Endothelial cell of umbilical vein (primary cell): Measurements from ENCODE around the gene RAB1B.

ENCODE experiments used
- EZH2 ChIP-seq: IDR thresholded peaks from 2 replicates; pipeline ENCODE4 v1.6.1; 2012; ENCODE audit warnings: borderline replicate concordance, low read depth, mild to moderate bottlenecking, moderate library complexity, low read length, inconsistent platforms; ENCODE audit not compliant: severe bottlenecking
- FOS ChIP-seq: IDR thresholded peaks from 2 replicates; pipeline ENCODE4 v1.6.1; 2011; ENCODE audit warnings: mild to moderate bottlenecking, low read length, moderate library complexity, borderline replicate concordance; ENCODE audit not compliant: insufficient read depth
- GATA2 ChIP-seq: IDR thresholded peaks from 2 replicates; pipeline ENCODE4 v1.7.0; 2011; ENCODE audit warnings: low read depth, mild to moderate bottlenecking, moderate library complexity, mixed read lengths, low read length; ENCODE audit not compliant: insufficient read length, insufficient read depth
- JUN ChIP-seq: IDR thresholded peaks from 2 replicates; pipeline ENCODE4 v1.6.1; 2011; ENCODE audit warnings: borderline replicate concordance, low read depth; ENCODE audit not compliant: insufficient read length, insufficient read depth
- MYC ChIP-seq: IDR thresholded peaks from one replicate; pipeline ENCODE4 v1.6.1; 2011; ENCODE audit warnings: mild to moderate bottlenecking, low read depth, low read length
- POLR2A ChIP-seq: IDR thresholded peaks from 2 replicates; pipeline ENCODE4 v1.6.1; 2012; ENCODE audit warnings: low read depth, mild to moderate bottlenecking, control low read depth, low read length
- POLR2AphosphoS5 ChIP-seq: IDR thresholded peaks from 2 replicates; pipeline ENCODE4 v1.6.1; 2012; ENCODE audit warnings: low read depth, mild to moderate bottlenecking, control low read depth, low read length, moderate library complexity; ENCODE audit not compliant: insufficient read depth
- TF ChIP-seq, protein P1 (sequence below), 2 donors: IDR thresholded peaks; 1 replicate in 1 of 2; 2 replicates in 1 of 2; pipeline ENCODE4 v1.5.1; 2011; ENCODE audit warnings: low read length in 2 of 2, mild to moderate bottlenecking in 2 of 2, moderate library complexity in 2 of 2, control low read depth in 1 of 2, inconsistent platforms in 1 of 2, low read depth in 1 of 2; ENCODE audit not compliant: insufficient read depth in 1 of 2; ENCODE audit errors: extremely low read depth in 1 of 2
- TF ChIP-seq, protein P2 (sequence below): IDR thresholded peaks from 2 replicates; pipeline ENCODE4 v1.6.1; 2011; ENCODE audit not compliant: insufficient read depth, insufficient read length

DNA sequence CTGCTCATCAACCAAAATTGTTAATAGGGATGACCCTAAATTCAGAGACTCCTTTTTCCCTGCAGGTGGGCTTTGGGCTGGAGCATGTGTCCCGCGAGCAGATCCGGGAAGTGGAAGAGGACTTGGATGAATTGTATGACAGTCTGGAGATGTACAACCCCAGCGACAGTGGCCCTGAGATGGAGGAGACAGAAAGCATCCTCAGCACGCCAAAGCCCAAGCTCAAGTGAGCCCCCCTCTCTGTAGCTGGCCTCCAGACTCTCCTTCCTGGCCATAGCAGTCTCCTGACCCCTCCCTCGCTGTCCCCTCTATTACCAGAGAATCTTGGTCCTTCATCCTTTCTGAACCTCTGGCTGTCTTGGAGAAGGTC is 47.9 kb upstream of the RAB1B start:
- TF ChIP-seq, protein P1, sequence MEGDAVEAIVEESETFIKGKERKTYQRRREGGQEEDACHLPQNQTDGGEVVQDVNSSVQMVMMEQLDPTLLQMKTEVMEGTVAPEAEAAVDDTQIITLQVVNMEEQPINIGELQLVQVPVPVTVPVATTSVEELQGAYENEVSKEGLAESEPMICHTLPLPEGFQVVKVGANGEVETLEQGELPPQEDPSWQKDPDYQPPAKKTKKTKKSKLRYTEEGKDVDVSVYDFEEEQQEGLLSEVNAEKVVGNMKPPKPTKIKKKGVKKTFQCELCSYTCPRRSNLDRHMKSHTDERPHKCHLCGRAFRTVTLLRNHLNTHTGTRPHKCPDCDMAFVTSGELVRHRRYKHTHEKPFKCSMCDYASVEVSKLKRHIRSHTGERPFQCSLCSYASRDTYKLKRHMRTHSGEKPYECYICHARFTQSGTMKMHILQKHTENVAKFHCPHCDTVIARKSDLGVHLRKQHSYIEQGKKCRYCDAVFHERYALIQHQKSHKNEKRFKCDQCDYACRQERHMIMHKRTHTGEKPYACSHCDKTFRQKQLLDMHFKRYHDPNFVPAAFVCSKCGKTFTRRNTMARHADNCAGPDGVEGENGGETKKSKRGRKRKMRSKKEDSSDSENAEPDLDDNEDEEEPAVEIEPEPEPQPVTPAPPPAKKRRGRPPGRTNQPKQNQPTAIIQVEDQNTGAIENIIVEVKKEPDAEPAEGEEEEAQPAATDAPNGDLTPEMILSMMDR (IDR thresholded peaks at IDR 0.05; ENCODE audit: extremely low read depth in 1 of 2, insufficient read depth in 1 of 2, low read depth in 1 of 2, low read length in 2 of 2): no peak
- TF ChIP-seq EZH2 (no peak), POLR2A (no peak), POLR2AphosphoS5 (no peak), GATA2 (no peak), MYC (no peak), FOS (no peak), JUN (no peak)
- TF ChIP-seq, protein P2, sequence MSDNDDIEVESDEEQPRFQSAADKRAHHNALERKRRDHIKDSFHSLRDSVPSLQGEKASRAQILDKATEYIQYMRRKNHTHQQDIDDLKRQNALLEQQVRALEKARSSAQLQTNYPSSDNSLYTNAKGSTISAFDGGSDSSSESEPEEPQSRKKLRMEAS: no peak
